Natural killer cell (primary cell): ENCODE data around the gene SOX12. TPM values are rescaled to one million over a fixed set of nuclear protein-coding genes. Genes with fewer than 3 reads are reported as not detected.
"Not testable (repeated sequence)": the region's sequence is repeated elsewhere in the genome, so short reads cannot be mapped to it uniquely, and the experiment has no call there.

Experiments used
- ATAC-seq, 3 donors: fragments of 150-1000 bp in 2 of 3; fragments of 200-7000 bp in 1 of 3; cut with Tn5 transposase; 1 replicate in 1 of 3; 2 replicates in 2 of 3; pipeline ENCODE4 v1.10.0; 2021; ENCODE audit warnings: mild to moderate bottlenecking in 2 of 3, moderate library complexity in 2 of 3
- DNase-seq, 2 donors: peaks; one replicate each; pipeline versions ENCODE4 v3.0.0 to v3.0.0-alpha.2; 2013 to 2021; ENCODE audit warnings: mixed read lengths in 1 of 2
- H3K27ac ChIP-seq: one replicate; pipeline ENCODE4 v1.5.1; 2013; ENCODE audit warnings: mild to moderate bottlenecking, low read length
- H3K27me3 ChIP-seq: one replicate; pipeline ENCODE4 v1.6.1; 2013; ENCODE audit warnings: low read length; ENCODE audit not compliant: control insufficient read depth, insufficient read depth
- H3K36me3 ChIP-seq: one replicate; pipeline ENCODE4 v1.6.1; 2013; ENCODE audit warnings: low read length; ENCODE audit not compliant: control insufficient read depth, insufficient read depth
- H3K4me1 ChIP-seq: one replicate; pipeline ENCODE4 v1.6.1; 2013; ENCODE audit warnings: low read length; ENCODE audit not compliant: control insufficient read depth, insufficient read depth
- H3K4me3 ChIP-seq: one replicate; pipeline ENCODE4 v1.5.1; 2013; ENCODE audit warnings: low read length
- H3K9me3 ChIP-seq: one replicate; pipeline ENCODE4 v1.6.1; 2013; ENCODE audit warnings: low read length; ENCODE audit not compliant: control insufficient read depth, insufficient read depth
- H3K27ac Mint-ChIP-seq, 2 donors: one replicate each; pipeline ENCODE4 v1.8.0; 2022; ENCODE audit warnings: mild to moderate bottlenecking in 2 of 2, mixed read lengths in 2 of 2, moderate library complexity in 1 of 2
- H3K27me3 Mint-ChIP-seq, 2 donors: one replicate each; pipeline ENCODE4 v1.8.0; 2022; ENCODE audit warnings: low read depth in 2 of 2, mixed read lengths in 2 of 2
- H3K36me3 Mint-ChIP-seq: one replicate; pipeline ENCODE4 v1.8.0; 2022; ENCODE audit warnings: mixed read lengths
- H3K4me1 Mint-ChIP-seq, 2 donors: one replicate each; pipeline ENCODE4 v1.8.0; 2022; ENCODE audit warnings: mixed read lengths in 2 of 2
- H3K4me3 Mint-ChIP-seq: one replicate; pipeline ENCODE4 v1.8.0; 2022; ENCODE audit warnings: mild to moderate bottlenecking, moderate library complexity, mixed read lengths
- H3K9me3 Mint-ChIP-seq, 2 donors: one replicate each; pipeline ENCODE4 v1.8.0; 2022; ENCODE audit warnings: mixed read lengths in 2 of 2
- CTCF ChIP-seq: fragments of 200-600 bp; IDR thresholded peaks from one replicate; pipeline ENCODE4 v1.8.0; 2022; ENCODE audit warnings: antibody characterized with exemption
- WGBS: methylation state at CpG from one replicate; pipeline ENCODE4 v1.1.7; 2013; ENCODE audit warnings: missing lambda C conversion rate; ENCODE audit not compliant: insufficient coverage; 5-methylcytosine and 5-hydroxymethylcytosine counted together
- intact Hi-C: fragments of 100-400 bp; cut with micrococcal nuclease; formaldehyde crosslinking; loops from one replicate; pipeline ENCODE4 v1.14.2; 2022
- total RNA-seq, 4 donors: library from RNA; stranded (reverse); fragments of 120-200 nt in 1 of 4; gene quantifications; one replicate each; pipeline versions ENCODE4 v1.2.3 to v1.2.4, GENCODE V29; 2013 to 2022

The SOX12 gene
- total RNA-seq, 3 donors from 2014 or later (not counting 1 experiment from before 2014, with no cell fraction given): 2.3 to 4.6 (median 2.9) TPM

DNA sequence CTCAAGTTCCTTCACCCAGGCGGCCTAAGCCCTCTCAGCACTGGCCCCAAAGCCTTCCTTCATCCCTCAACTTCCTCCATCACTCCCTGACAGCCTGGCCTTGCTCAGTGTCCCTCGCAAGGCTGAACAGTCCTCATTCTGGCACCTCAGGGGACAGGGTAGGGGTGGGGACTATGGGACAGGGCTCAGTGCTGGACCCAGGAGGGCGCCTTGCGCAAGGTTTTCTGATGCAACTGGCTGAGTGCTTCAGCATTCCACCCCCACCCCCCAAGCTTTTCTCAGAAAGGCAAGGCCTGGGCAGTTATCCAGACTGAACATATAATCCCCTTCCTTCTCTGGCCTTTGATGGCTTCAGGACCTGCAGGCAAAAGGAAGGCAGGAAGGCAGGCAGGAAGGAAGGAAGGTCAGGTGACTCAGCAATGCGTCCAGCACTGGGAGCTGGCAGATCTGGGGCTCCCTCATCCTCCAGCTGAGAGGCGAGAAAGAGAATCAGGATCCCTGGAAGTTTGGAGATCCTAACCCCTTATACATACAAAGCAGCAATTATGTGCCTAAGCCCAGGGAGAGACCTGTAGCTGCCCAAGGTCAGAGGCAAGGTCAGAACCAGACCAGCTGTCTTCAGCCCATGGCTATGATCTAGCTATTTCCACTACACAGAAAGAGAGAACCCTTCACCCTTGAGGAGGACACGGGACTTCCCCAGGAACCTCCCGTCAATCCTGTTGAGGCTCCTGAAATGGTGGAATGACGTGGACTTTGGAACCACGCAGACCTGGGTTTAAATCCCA is 46.6 kb downstream of the SOX12 start:
- no peak overlapping the region for H3K27ac Mint-ChIP-seq

DNA sequence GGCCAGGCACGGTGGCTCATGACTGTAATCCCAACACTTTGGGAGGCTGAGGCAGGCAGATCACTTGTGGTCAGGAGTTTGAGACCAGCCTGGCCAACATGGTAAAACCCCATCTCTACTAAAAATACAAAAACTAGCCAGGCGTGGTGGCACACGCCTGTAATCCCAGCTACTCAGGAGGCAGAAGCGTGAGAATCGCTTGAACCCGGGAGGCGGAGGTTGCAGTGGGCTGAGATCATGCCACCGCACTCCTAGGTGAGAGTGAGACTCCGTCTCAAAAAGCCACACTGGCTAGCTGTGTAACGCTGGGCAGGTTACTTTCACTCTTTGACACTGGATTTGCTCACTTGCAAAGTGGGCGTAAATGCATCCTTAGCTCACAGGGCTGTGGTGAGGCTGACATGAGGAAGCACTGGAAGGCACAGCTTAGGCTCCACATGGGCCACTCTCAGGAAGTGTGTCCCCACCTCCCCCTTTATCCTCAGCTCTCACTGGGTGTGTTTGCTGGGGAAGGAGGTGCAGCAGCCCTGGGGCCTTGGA is 47.3 kb downstream of the SOX12 start:
- H3K27me3 Mint-ChIP-seq, H3K9me3 Mint-ChIP-seq, H3K4me3 Mint-ChIP-seq, intact Hi-C loops, H3K27ac ChIP-seq, H3K4me1 Mint-ChIP-seq, H3K27me3 ChIP-seq, H3K9me3 ChIP-seq, H3K36me3 ChIP-seq, H3K27ac Mint-ChIP-seq, H3K36me3 Mint-ChIP-seq, H3K4me1 ChIP-seq, H3K4me3 ChIP-seq, DNase-seq: not testable (repeated sequence)
- WGBS: 73% methylated on average over 11 of the region's 11 CpGs
- peak in 2 of 3 donors; percentile 15 to 55 for ATAC-seq

More for the DNA sequence above, 46.6 kb downstream of the SOX12 start:
- Histone ChIP-seq H3K4me1 (peaks cover 4% of the 10 kb centered on the region), H3K4me3 (no peak overlapping the region), H3K36me3 (no peaks in the 10 kb centered on the region), H3K27me3 (no peaks in the 10 kb centered on the region), H3K9me3 (no peaks in the 10 kb centered on the region), H3K27ac (no peak overlapping the region)
- peak in 1 of 3 donors; percentile 64 for ATAC-seq
- WGBS: 77% methylated on average over 10 of the region's 10 CpGs
- no peaks in the 10 kb centered on the region for H3K36me3 Mint-ChIP-seq
- H3K4me3 Mint-ChIP-seq: no peak overlapping the region
- intact Hi-C loops: no loop called here
- TF ChIP-seq CTCF: no peak
- no peak for DNase-seq
- H3K4me1 Mint-ChIP-seq: no peaks in the 10 kb centered on the region
- peaks cover 0 to 2% of the 10 kb centered on the region in 2 donors for H3K27me3 Mint-ChIP-seq
- H3K9me3 Mint-ChIP-seq: no peaks in the 10 kb centered on the region

GRCh38 chr20:373171-373890 is 48.0 kb downstream of the SOX12 start:
- Mint-ChIP-seq H3K36me3 (no peaks in the 10 kb centered on the region), H3K27ac (no peak overlapping the region), H3K4me1 (no peaks in the 10 kb centered on the region), H3K27me3 (peaks cover 0 to 2% of the 10 kb centered on the region in 2 donors), H3K4me3 (no peak overlapping the region), H3K9me3 (no peaks in the 10 kb centered on the region)
- ATAC-seq: peak in 1 of 3 donors; percentile 66
- no peaks in the 10 kb centered on the region for H3K36me3 ChIP-seq
- peaks cover 4% of the 10 kb centered on the region for H3K4me1 ChIP-seq
- DNase-seq: no peak
- TF ChIP-seq CTCF: no peak
- H3K27me3 ChIP-seq: no peaks in the 10 kb centered on the region
- H3K9me3 ChIP-seq: no peaks in the 10 kb centered on the region
- intact Hi-C loops: no loop called here
- WGBS: 84% methylated on average over 9 of the region's 9 CpGs
- no peak overlapping the region for H3K27ac ChIP-seq
- no peak overlapping the region for H3K4me3 ChIP-seq

- no peaks in the 10 kb centered on the region for H3K27me3 ChIP-seq
- H3K27me3 Mint-ChIP-seq: no peaks in the 10 kb centered on the region
- H3K27ac Mint-ChIP-seq: no peak overlapping the region
- H3K4me3 ChIP-seq: no peak overlapping the region
- no peaks in the 10 kb centered on the region for H3K36me3 Mint-ChIP-seq
- WGBS: 93% methylated on average over 10 of the region's 10 CpGs
- H3K36me3 ChIP-seq: no peaks in the 10 kb centered on the region
- H3K4me3 Mint-ChIP-seq: no peak overlapping the region
- no peaks in the 10 kb centered on the region for H3K4me1 Mint-ChIP-seq
- no peak overlapping the region for H3K27ac ChIP-seq
- ATAC-seq (no peak), DNase-seq (no peak)
- peaks cover 8% of the 10 kb centered on the region for H3K4me1 ChIP-seq
- H3K9me3 ChIP-seq: no peaks in the 10 kb centered on the region
- TF ChIP-seq CTCF: no peak
- no peaks in the 10 kb centered on the region for H3K9me3 Mint-ChIP-seq
- intact Hi-C loops: no loop called here
Observed at GRCh38 chr20:375265-375889, 50.0 kb downstream of the SOX12 start.
